Common myeloid progenitor, CD34-positive (primary cell): ENCODE measurements around the gene VWA5B1.

ENCODE experiments used
- CTCF ChIA-PET: fragments of 350-600 bp; sonication (Branson Sonifier 250); formaldehyde crosslinking; loops from one replicate; lab custom pipeline; 2021; ENCODE audit warnings: antibody characterized with exemption; lab: Charles Lee
- POLR2A ChIA-PET: fragments of 350-600 bp; sonication (Branson Sonifier 250); formaldehyde crosslinking; loops from one replicate; lab custom pipeline; 2021; ENCODE audit warnings: antibody characterized with exemption; lab: Charles Lee
- DNase-seq, 3 donors: peaks; one replicate each; pipeline versions ENCODE4 v3.0.0 to v3.0.0-alpha.2; 2013
- H3K27ac ChIP-seq, 2 experiments: 1 replicate in 1 of 2; 2 replicates in 1 of 2; pipeline ENCODE4 v1.7.0; 2013; ENCODE audit warnings: inconsistent platforms in 2 of 2, low read length in 2 of 2, mild to moderate bottlenecking in 2 of 2, low read depth in 1 of 2, moderate library complexity in 1 of 2; ENCODE audit not compliant: severe bottlenecking in 2 of 2, insufficient read depth in 1 of 2, poor library complexity in 1 of 2
- H3K27me3 ChIP-seq, 5 experiments: replicated peaks in 2 of 5; 1 replicate in 3 of 5; 2 replicates in 2 of 5; pipeline versions ENCODE4 v1.6.1 to v1.7.0; 2013; ENCODE audit warnings: low read length in 4 of 5, mild to moderate bottlenecking in 2 of 5, moderate library complexity in 2 of 5, inconsistent platforms in 1 of 5; ENCODE audit not compliant: insufficient read depth in 5 of 5, control insufficient read depth in 4 of 5
- H3K36me3 ChIP-seq, 4 experiments: 1 replicate in 2 of 4; 2 replicates in 2 of 4; pipeline versions ENCODE4 v1.6.1 to v1.7.0; 2013; ENCODE audit warnings: low read length in 3 of 4, control low read depth in 1 of 4, mild to moderate bottlenecking in 1 of 4; ENCODE audit not compliant: control insufficient read depth in 4 of 4, insufficient read depth in 4 of 4
- H3K4me1 ChIP-seq, 4 experiments: 1 replicate in 3 of 4; 2 replicates in 1 of 4; pipeline versions ENCODE4 v1.6.1 to v1.7.1; 2013; ENCODE audit warnings: low read length in 3 of 4, mild to moderate bottlenecking in 3 of 4, control low read depth in 1 of 4, inconsistent platforms in 1 of 4, moderate library complexity in 1 of 4; ENCODE audit not compliant: control insufficient read depth in 4 of 4, insufficient read depth in 4 of 4; ENCODE audit errors: control extremely low read depth in 1 of 4
- H3K4me3 ChIP-seq, 7 experiments: 1 replicate in 4 of 7; 2 replicates in 3 of 7; pipeline versions ENCODE4 v1.5.1 to v1.7.0; 2013; ENCODE audit warnings: mild to moderate bottlenecking in 7 of 7, low read length in 6 of 7, moderate library complexity in 6 of 7, inconsistent platforms in 2 of 7, low read depth in 2 of 7, control low read depth in 1 of 7; ENCODE audit not compliant: insufficient read depth in 4 of 7, control insufficient read depth in 1 of 7; ENCODE audit errors: extremely low read depth in 1 of 7
- H3K9me3 ChIP-seq, 5 experiments: 1 replicate in 4 of 5; 2 replicates in 1 of 5; pipeline versions ENCODE4 v1.6.1 to v1.7.1; 2013; ENCODE audit warnings: low read length in 4 of 5, mild to moderate bottlenecking in 2 of 5, inconsistent platforms in 1 of 5, low read depth in 1 of 5, moderate library complexity in 1 of 5; ENCODE audit not compliant: control insufficient read depth in 4 of 5, insufficient read depth in 2 of 5; ENCODE audit errors: control extremely low read depth in 1 of 5
- WGBS: methylation state at CpG from one replicate; pipeline ENCODE4 v1.1.5; 2013; ENCODE audit not compliant: insufficient coverage; 5-methylcytosine and 5-hydroxymethylcytosine counted together

The VWA5B1 gene

DNA sequence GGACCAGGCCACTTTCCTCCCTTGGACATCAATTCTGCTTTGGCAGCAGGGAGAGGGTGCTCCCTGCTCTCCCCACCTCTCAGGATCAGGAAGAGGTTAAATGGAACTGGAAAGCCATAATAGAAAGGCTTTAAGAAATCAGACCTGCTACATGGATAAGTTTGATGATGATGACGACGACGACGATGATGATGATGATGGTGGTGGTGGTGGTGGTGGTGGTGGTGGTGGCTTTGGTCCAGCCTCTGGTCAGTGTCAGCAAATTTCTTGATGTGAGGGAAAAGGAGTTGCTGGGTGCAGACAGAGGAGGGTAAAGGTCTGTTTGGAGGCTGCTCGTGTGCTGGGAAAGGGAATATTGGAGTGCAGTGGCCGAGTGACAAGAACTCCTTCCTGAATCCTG lies 36.8 kb downstream of the VWA5B1 start:
- no peak for DNase-seq
- Histone ChIP-seq H3K4me1 (no peaks in the 10 kb centered on the region), H3K9me3 (no peaks in the 10 kb centered on the region), H3K27ac (no peak overlapping the region), H3K4me3 (no peak overlapping the region), H3K27me3 (peaks cover 0 to 65% (median 15%) of the 10 kb centered on the region in 5 experiments), H3K36me3 (no peaks in the 10 kb centered on the region)
- ChIA-PET POLR2A (no interaction called here), CTCF (no interaction called here)
- 91% methylated on average over 6 of the region's 6 CpGs for WGBS

DNA sequence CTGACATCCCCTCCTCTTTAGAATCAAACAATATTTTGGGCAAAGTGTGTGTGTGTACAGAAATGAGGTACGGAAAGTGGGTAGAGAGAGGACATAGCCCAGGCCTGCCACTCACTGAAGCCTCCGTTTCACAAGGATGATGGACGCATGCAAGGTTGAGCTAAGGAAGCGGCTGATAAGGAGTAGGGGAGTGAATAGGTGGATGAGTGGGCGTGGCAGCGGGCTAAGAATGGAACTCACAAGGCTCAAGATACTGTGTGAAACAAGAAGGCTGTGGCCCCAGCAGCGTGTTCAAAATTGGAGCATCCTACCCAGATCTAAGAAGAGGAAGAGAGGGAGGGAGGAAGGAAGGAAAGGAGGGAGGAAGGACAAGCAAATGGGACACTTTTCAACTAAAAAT lies 37.5 kb downstream of the VWA5B1 start:
- ChIA-PET CTCF (no interaction called here), POLR2A (no interaction called here)
- WGBS = 83% methylated on average over 3 of the region's 7 CpGs

DNA sequence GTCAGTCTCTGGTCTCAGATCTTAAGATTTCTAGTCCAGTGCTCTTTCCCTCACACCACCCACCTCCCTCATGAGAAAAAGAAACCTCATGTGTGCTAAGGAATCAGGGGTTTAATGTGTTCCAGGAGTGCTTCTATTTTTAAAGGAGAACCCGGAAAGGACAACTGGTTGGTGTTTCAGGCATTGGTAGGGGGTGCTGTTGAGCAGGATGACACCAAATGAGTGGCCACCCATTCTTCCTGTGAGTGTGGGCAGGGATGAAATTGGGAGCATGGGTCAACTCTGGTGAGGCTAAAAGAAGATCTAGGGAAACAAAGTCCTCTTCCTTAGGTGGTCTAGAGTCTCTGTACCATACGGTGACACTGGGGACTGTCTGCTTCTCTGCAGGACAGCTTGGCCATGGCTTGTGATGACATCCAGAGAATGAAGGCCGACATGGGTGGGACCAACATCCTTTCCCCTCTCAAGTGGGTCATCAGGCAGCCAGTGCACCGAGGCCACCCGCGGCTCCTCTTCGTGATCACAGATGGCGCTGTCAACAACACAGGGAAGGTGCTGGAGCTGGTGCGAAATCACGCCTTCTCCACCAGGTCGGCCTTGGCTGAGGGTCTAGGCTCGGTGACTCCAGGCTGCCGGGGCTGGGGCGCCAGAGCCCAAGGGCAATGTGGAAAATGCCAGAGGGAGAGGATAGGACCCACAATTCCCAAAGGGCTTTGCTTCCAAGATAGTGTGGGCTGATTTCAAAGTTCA lies 39.3 kb downstream of the VWA5B1 start:
- POLR2A ChIA-PET = no interaction called here
- Histone ChIP-seq H3K4me3 (no peak overlapping the region), H3K4me1 (no peaks in the 10 kb centered on the region), H3K36me3 (no peaks in the 10 kb centered on the region), H3K27ac (no peak overlapping the region), H3K9me3 (no peaks in the 10 kb centered on the region), H3K27me3 (peaks cover 0 to 48% (median 9%) of the 10 kb centered on the region in 5 experiments)
- no peak for DNase-seq
- CTCF ChIA-PET = no interaction called here
- WGBS = 92% methylated on average over 14 of the region's 14 CpGs

More for the DNA sequence above, 37.5 kb downstream of the VWA5B1 start:
- Histone ChIP-seq H3K4me1 (no peaks in the 10 kb centered on the region), H3K36me3 (no peaks in the 10 kb centered on the region), H3K9me3 (no peaks in the 10 kb centered on the region), H3K4me3 (no peak overlapping the region), H3K27me3 (peaks cover 0 to 61% (median 15%) of the 10 kb centered on the region in 5 experiments), H3K27ac (no peak overlapping the region)
- DNase-seq = no peak

DNA sequence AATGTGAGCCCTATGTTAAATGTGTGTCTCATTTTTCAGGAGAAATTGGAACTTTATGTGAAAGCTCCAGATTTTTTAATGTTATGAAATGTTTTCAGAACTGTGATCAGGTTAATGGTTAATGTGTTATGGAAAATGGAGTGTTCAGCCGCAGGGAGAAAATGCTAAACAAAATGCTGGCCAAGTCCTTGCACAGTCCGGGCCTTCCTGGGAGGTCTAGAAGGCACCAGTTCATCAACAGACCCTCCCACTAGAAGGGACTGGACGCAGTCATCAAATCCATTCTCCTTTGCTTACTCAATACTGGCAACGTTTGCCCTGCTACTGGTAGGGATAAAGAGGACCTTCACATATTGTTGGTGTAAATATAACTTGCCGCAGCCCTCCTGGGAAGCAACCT lies 43.4 kb downstream of the VWA5B1 start:
- WGBS = 100% methylated on average over 2 of the region's 5 CpGs
- no peaks in the 10 kb centered on the region for H3K36me3 ChIP-seq
- CTCF ChIA-PET = no interaction called here
- peaks cover 0 to 35% (median 2%) of the 10 kb centered on the region in 5 experiments for H3K27me3 ChIP-seq
- no peak overlapping the region for H3K27ac ChIP-seq
- DNase-seq = no peak
- no peaks in the 10 kb centered on the region for H3K4me1 ChIP-seq
- POLR2A ChIA-PET = no interaction called here
- no peak overlapping the region for H3K4me3 ChIP-seq
- H3K9me3 ChIP-seq = no peaks in the 10 kb centered on the region

DNA sequence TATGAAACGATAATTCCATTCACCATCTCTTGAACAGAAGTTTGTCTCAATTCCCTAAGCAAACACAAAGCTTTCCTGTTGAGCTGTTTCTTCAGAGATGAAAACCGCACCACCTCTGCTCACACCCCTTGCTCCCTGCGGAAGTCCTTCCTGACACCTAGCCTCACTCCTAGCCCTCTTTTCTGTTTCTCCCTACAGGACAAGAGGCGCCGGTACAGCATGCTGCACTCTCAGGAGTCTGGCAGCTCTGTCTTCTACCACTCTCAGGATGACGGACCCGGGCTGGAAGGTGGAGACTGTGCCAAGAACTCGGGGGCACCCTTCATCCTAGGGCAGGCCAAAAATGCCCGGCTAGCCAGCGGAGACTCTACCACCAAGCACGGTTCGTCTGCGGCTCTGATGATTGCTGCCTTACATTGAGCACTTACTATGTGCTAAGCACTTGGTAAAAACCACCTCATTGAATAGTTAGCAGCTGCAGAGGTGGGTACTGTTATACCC lies 45.5 kb downstream of the VWA5B1 start:
- ChIA-PET POLR2A (no interaction called here), CTCF (no interaction called here)
- Histone ChIP-seq H3K4me3 (no peak overlapping the region), H3K27ac (no peak overlapping the region), H3K36me3 (no peaks in the 10 kb centered on the region), H3K27me3 (peaks cover 0 to 43% (median 3%) of the 10 kb centered on the region in 5 experiments), H3K9me3 (no peaks in the 10 kb centered on the region), H3K4me1 (no peaks in the 10 kb centered on the region)
- 92% methylated on average over 11 of the region's 13 CpGs for WGBS
- DNase-seq = no peak

DNA sequence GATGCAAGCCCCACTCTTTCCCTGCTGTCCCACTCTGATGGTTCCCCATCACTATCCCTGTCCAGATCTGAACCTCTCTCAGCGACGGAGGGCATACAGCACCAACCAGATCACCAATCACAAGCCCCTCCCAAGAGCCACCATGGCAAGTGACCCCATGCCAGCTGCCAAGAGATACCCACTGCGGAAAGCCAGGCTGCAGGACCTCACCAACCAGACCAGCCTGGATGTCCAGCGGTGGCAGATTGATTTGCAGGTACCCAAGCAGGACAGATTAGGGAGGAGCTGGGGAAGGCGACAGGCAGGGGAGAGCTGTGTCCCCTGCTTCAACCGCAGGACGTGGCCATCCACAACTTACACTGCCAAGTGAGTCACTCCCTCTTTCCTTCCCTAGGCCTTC lies 46.9 kb downstream of the VWA5B1 start:
- whole genome bisulfite sequencing = 85% methylated on average over 4 of the region's 7 CpGs
- POLR2A ChIA-PET = no interaction called here
- CTCF ChIA-PET = no interaction called here

DNA sequence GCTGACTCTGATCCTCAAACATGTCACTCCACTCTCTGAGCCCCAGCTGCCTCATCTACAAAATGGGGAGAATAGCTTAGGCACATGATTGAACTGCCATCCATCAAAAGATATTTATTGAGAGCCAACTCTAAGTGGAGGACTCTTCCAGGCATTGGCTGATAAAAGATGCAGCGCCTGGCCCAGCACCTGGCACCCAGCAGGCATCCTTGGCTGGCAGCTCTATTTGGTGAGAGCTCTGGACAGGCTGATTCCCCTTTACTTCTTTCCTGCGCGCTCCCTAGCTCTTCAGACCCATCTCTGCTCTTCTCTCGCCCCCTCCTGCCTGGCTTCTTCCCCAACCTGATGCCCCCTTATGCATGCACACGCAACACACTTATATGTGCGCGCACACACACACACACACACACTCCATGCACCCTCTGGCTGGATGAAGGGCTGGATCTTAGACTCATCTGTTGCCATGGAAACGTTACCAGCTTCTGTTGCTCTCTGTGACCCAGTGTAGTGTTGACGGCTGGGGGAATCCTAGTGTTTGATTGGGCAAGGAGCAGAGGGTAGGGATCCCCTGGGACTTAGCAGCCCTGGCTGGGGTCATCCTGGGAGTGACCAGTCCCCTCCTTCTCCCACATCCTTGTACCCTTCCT lies 49.3 kb downstream of the VWA5B1 start:
- 78% methylated on average over 6 of the region's 9 CpGs for WGBS
- no peaks in the 10 kb centered on the region for H3K9me3 ChIP-seq
- peaks cover 5 to 72% (median 10%) of the 10 kb centered on the region in 5 experiments for H3K27me3 ChIP-seq
- H3K36me3 ChIP-seq = no peaks in the 10 kb centered on the region
- H3K27ac ChIP-seq = no peak overlapping the region
- DNase-seq = no peak
- H3K4me3 ChIP-seq = no peak overlapping the region
- no peaks in the 10 kb centered on the region for H3K4me1 ChIP-seq
- ChIA-PET CTCF (no interaction called here), POLR2A (no interaction called here)

More for the DNA sequence above, 46.9 kb downstream of the VWA5B1 start:
- Histone ChIP-seq H3K4me1 (no peaks in the 10 kb centered on the region), H3K36me3 (no peaks in the 10 kb centered on the region), H3K27ac (no peak overlapping the region), H3K4me3 (no peak overlapping the region), H3K27me3 (peaks cover 2 to 53% (median 5%) of the 10 kb centered on the region in 5 experiments), H3K9me3 (no peaks in the 10 kb centered on the region)
- no peak for DNase-seq
